GM19468 (cell line): Measurements from ENCODE around the gene AGBL1.
"Not testable (repeated sequence)": the region's sequence is repeated elsewhere in the genome, so short reads cannot be mapped to it uniquely, and the experiment has no call there.

ENCODE experiments used
- ATAC-seq: cut with Tn5 transposase; IDR thresholded peaks from one replicate; pipeline ENCODE4 v1.9.1; 2021; ENCODE audit warnings: mild to moderate bottlenecking, moderate library complexity, moderate number of reproducible peaks; ENCODE audit not compliant: unreplicated experiment; ENCODE audit errors: extremely low read depth

AGBL1 gene

DNA sequence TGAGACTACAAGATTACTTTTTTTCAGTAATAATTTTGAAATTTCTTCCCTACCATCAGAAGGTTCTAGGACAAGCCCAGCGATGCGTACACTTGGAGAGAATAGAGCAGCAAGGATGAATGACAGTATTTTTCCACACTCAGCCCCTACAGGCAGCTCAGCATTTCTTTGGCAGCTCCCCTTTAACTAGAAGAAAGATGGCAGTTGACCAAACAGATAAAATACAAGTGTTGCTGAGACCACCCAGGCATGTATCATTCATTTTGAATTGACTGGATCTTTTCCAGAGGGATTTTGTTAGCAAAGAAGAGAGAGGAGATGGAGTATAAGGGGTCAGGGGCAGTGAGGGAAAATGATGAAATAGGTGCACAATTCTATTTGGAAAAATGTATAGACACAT lies 761.3 kb downstream of the AGBL1 start:
- no peak for ATAC-seq

DNA sequence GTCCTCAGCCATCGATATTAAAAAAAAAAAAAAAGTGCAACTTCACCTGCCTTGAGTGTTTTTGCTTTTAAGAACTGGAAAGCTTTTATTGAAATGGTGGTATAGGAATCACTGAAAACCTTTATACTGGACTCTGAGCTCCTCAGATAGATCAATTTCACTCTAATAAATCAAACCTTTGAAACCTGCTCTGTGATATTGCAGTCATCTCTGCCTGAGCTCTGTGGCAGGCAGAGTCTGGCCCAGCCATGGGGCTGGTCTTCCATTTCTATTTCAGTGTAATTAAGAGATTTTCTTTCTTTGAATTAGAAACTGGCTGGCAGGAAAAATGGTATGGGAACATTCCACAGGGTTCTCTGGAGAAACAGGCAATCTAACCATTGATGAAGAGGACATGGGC lies 762.5 kb downstream of the AGBL1 start:
- no peak for ATAC-seq

- no peak for ATAC-seq
Observed at GRCh38 chr15:86846036-86846435, 766.4 kb downstream of the AGBL1 start.

DNA sequence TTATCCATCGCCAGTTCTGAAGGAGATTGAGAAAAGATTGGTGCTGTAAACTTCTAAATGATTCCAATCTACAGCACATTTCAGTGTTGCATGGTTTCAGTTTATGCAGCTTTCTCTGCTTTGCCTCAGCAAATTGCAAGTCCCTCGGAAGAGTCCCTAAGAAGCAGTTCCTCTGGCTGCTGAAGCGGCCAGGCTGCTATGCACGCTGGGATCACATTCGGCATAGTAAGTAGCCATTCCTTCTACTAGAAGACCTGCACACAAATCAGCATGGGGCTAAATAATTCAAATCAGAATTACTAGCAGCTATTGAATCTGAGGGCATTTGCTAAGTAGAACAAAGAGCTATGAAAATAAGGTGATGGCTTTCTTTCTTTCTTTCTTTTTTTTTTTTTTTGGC lies 769.5 kb downstream of the AGBL1 start:
- ATAC-seq: no peak

DNA sequence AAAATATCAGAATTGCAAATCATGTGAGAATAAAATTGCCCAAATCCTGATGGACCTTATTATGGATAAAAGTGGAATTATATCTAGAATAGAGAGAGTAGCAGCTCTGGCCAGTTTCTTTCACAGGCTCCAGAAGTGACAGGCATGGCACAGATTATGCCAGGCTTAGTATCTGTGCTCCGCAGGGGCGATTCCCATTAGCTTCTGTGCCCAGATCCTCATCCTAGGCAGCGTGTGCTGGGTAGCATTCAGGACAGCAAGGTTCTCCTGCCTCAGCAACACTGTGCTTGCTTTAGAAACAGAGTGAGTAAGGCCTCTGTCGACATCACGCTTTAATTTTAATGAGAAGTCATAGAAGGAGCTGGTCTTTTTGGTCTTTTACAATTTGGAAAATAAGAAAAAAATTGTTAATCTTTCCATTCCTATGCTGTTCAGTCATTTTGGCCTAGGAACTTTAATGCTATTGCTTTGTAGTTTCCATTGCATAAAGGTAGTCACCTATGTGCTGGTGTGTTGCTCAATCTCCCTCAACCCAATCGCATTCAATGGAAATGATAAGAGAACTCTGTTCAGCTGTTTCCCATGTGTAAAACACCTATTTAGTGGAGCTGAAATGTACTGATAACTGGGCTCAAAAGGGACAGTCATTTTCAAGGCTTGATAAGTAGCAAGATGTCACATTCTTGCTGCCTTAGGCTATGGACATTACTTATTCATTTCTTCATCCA lies 770.1 kb downstream of the AGBL1 start:
- ATAC-seq: no peak

GRCh38 chr15:86850939-86851338 lies 771.3 kb downstream of the AGBL1 start:
- no peak for ATAC-seq

DNA sequence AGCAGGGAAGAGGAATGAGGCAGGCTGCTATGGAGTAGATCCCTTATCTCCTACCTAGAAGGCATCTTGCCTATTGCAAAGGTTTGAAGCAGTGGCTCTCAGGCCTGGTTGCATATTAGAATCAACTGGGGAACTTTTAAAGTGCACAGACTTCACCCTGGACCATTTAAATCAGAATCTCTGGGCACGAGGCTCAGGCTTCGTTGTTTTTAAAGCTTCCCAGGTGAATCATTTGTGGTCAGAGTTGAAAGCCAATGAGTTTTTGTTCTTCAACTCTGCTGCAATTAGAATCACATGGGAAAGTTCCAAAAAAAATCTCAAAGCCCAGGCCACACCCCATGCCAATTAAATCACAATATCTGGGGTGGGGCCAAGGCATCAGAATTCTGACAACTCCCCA lies 773.1 kb downstream of the AGBL1 start:
- no peak for ATAC-seq

- no peak for ATAC-seq
Observed at GRCh38 chr15:86854176-86854575, 774.5 kb downstream of the AGBL1 start.

DNA sequence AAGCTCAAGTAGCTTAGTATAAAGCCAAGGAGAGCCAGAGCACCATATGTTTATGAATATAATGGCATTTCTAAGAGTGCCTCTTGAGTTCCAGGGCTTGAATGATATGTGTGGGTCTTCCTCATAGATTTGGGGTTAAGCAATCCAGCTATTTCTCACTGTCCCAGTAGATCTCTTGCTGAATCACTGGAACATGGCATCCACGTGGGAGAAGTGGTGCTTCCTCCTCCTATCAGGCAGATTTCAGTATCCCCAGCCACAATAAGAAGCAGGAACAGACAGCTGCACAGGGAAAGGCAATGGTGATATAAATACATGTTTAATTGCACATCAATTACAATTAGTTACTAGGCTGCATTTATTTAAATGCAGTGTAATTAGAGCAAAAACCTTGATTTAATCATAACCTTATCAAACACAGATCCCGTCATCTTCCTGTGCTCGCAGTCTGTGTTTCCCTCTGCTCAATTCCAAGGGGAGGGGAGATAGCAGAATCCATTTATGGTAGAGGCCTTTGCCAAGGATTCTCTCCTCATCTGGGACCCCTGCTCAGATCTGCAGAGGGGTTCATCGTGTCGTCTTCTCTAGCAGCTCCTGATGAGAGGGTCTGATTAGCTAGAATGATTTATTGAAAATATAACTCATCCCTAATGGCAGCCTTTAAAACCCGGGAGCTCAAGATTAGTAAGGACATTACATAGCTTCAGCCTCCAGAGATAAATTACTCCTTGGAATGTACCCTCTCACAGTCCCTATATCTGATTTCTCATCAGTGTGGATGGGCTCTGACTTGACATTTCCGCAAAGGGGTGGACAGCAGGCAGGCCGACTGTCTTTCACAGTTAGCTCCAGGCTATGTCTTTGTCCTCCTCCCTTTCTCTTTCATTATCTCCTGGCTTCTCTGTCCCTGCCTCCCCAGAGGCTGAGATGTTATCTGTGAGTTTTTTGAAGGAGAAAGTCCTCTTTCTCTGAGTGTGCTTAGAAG lies 775.9 kb downstream of the AGBL1 start:
- no peak for ATAC-seq

- ATAC-seq: no peak
Observed at GRCh38 chr15:86857701-86858100, 778.0 kb downstream of the AGBL1 start.

DNA sequence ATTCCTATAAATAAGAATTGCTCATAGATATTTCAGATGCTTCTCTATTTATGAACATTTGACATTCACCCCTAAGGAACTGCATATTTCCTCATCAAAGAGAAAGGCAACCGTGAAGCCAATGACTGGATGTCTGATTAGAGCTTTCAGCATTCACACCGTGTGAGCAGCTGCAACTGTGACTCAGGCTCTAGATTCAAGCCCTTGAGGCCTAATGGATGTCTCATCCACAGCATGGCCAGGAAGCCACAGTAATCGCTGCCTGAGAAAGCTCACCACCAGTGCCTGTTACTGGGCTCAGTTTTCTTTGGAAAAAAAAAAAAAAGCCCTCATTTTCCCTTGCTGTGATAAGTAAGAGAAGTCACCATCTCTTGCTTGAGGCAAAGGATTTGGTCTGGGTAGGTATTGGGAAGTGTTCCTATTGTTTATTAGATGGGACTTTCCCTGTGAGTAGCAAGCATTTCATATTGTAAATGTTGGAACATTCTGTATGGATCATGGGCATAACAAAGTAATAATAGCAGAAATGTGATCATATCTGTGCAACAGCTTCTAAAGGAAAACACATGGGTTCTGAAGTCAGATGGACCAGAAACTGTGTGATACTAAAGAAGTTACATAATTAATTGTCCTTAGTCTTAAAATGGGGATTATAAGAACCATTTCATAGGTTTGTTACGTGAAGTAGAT lies 783.7 kb downstream of the AGBL1 start:
- no peak for ATAC-seq

DNA sequence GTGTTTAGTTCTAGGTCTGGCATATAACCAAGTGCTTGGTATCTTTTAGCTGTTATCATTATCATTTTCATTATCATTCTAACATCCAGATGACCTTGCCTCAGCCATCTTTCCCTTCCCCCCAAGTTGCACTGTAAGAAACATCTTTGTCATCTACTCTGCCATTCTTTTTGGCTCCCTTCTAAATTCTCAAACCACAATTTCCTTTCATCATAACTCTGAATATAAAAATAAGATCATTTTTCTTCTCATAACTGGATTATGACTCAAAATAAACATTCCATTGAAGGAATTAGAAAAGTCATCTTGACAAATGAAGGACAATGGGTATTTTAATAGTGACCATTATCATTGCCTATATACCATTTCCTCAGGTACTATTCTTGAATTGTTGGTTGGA lies 786.2 kb downstream of the AGBL1 start:
- ATAC-seq: no peak

DNA sequence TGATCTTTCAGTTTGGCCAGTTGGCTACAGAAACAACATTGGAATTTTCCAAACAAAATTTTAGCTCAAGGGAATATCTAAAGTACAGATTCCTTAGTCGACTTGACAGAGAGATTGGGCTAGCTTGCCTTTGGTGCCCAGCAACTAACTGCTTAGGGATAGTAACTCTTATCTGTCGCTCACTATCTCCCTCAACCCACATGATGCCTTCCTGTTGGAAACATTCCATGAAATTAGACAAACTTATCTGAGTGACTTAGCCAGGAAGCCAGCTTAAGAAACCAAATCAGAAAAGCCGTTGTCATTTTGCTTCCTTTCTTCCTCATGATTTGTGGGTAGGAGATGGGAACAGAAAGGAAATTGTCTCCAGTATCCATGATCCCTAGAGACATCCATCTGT lies 791.2 kb downstream of the AGBL1 start:
- no peak for ATAC-seq

DNA sequence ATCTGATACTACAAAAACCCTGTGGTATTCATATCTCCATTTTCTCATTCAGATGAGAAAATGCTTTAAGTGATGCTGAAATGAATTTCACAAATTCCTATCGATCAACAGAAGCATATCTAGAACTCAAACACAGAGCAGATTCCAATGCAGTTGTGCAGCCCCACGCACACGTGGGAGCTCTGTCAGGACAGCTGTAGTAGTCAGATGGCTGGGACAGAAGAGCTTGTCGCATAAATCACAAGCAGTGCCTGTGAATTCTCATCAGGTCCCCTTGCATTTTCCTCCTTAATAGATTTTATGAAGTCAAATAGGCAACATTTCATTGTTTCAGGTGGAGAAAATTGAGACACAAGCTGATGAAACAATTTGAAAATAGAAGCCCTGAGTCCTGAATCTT lies 792.3 kb downstream of the AGBL1 start:
- ATAC-seq: no peak

GRCh38 chr15:86872782-86873181 lies 793.1 kb downstream of the AGBL1 start:
- ATAC-seq: no peak

DNA sequence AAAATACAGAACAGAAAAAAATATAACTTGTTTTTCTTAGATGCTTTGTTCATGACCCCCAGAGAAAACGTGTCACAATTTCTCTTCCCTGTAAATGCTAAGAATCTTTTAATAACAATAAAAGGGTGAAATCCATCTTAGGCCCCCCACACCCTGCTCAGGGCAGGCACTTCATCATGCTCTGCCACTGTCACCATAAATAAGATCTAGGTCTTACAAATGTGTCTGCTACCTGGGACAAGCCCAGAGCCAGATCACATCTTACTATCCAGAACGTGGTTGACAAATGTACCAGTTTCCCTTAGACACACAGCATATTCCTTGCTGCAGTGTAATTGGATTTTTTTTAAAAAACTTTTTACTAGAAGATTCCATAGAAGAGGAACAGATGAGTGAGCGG lies 795.4 kb downstream of the AGBL1 start:
- ATAC-seq: no peak

DNA sequence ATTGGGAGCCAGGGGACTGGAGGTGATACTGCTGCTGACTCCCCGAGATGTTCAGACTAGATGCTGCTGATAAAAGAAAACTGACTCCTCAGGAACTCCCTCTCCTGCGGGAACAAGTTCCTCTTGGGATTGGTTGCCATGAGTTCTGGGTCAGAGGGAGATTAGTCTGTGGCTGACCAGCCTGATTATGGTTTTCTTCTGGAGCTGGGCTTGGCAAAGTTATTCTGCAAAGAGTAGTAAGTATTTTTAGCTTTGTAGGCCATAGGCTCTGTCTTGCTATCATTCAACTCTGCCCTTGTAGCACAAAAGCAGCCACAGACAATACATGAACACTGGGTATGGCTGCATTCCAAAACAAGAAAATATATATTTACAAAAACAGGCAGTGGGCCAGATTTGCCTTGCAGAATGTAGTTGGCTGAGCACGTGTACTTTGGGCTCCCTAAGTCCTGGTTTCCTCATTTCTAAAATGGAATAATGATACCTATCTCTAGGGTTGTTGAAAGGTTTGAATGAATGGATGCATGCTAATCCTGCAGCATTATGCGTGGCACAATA lies 796.8 kb downstream of the AGBL1 start:
- ATAC-seq: no peak

DNA sequence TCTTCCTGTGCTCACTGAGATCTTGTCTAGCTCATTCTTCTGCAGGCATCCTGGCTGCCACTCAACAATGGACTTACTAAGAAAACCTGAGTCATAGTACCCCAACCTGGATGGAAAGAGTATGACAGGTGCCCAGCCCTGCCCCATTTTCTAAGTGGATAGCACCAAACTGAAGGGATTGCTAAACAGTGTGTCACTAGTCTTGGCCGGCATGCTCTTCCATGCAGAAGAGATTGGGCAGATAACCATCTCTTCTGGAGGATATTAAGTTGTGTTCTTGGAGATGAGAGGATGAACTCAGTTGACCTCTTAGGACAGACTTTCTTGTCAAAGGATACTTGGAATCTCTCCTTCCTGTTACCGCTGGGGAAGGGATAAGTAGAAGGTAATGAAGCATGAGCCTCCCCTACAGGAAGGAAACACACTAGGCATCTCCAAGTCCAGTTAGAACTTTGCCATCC lies 797.5 kb downstream of the AGBL1 start:
- ATAC-seq: no peak

- ATAC-seq: not testable (repeated sequence)
Observed at GRCh38 chr15:86878844-86879243, 799.2 kb downstream of the AGBL1 start.
